Cardiac fibroblast (primary cell): Measurements from ENCODE around the gene BBLN.

ENCODE experiments used
- DNase-seq, 2 donors: peaks; one replicate each; pipeline versions ENCODE4 v3.0.0 to v3.0.0-alpha.2; 2010; ENCODE audit warnings: low read depth in 2 of 2
- H3K4me3 ChIP-seq, 2 donors: replicated peaks in 1 of 2; 1 replicate in 1 of 2; 2 replicates in 1 of 2; pipeline ENCODE4 v1.5.1; 2011; ENCODE audit warnings: low read depth in 2 of 2, low read length in 2 of 2, mild to moderate bottlenecking in 2 of 2, moderate library complexity in 1 of 2
- CTCF ChIP-seq: IDR thresholded peaks from one replicate; pipeline ENCODE4 v1.5.1; 2011; ENCODE audit warnings: low read depth, mild to moderate bottlenecking, low read length, inconsistent platforms

The BBLN gene

GRCh38 chr9:128116104-128117083 lies 43.7 kb upstream of the BBLN start:
- no peak overlapping the region for H3K4me3 ChIP-seq
- no peak for TF ChIP-seq CTCF
- no peak for DNase-seq

GRCh38 chr9:128117613-128118471 lies 42.2 kb upstream of the BBLN start:
- peak; percentile 91 to 92 for DNase-seq
- peak; percentile 100 for TF ChIP-seq CTCF
- H3K4me3 ChIP-seq: no peak overlapping the region

- no peak for DNase-seq
- no peak overlapping the region for H3K4me3 ChIP-seq
- no peak for TF ChIP-seq CTCF
Observed at GRCh38 chr9:128118472-128118857, 41.6 kb upstream of the BBLN start.

GRCh38 chr9:128118971-128119665 lies 40.9 kb upstream of the BBLN start:
- DNase-seq: no peak
- TF ChIP-seq CTCF: no peak
- H3K4me3 ChIP-seq: no peak overlapping the region

- TF ChIP-seq CTCF: no peak
- DNase-seq: no peak
- H3K4me3 ChIP-seq: no peak overlapping the region
Observed at GRCh38 chr9:128120061-128120740, 39.9 kb upstream of the BBLN start.

GRCh38 chr9:128120741-128121465 lies 39.2 kb upstream of the BBLN start:
- H3K4me3 ChIP-seq: no peak overlapping the region
- TF ChIP-seq CTCF: no peak
- no peak for DNase-seq
